ENCODE measurements around the gene FABP6. TPM values are rescaled to one million over a fixed set of nuclear protein-coding genes. Genes with fewer than 3 reads are reported as not detected.

FABP6 gene
- total RNA-seq, 3 donors from 2014 or later: not detected

DNA sequence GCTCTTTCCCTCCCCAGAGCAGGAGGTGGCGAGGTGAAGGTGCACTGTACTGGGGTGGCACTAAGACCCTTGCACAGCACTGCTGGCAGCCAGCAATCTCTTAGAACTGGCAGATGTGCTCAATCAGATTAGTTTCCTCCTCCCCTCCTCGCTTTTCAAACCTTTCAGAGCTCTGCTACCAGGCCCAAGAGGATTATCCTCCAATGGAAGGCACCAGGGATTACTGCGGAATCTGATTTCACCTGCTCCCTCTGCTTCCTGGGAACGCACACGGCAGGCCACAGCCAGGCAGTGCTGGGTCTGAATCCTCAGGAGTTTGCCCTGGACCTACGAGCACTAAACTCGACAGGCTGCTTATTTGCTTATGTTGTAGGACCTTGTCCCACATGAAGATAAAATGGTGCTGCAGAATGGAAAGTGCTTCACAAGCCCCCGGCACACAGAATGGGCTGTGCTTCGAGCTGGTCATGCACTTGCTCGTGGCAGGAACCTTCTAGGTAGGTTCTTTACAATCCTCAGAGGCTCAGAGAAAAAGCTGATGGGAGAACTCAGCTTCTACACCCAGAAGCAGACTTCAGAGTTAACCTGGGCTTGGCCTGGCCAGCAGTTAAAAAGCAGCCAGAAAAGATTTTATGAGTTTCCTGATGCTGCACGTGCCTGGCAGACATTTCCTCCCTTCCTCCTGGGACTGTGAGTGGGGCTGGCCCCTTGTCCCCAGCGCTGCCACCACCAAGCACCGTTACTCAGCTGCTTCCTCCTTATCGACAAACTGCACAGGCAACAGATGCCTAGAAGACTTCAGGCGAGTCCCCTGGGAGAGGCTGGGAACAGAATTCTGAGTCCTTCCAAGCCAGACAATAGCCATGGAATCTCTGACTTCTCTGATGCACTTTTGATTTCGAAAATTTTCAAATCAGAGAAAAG is 33.1 kb downstream of the FABP6 start:
- ATAC-seq: no peak
- no peak for DNase-seq

DNA sequence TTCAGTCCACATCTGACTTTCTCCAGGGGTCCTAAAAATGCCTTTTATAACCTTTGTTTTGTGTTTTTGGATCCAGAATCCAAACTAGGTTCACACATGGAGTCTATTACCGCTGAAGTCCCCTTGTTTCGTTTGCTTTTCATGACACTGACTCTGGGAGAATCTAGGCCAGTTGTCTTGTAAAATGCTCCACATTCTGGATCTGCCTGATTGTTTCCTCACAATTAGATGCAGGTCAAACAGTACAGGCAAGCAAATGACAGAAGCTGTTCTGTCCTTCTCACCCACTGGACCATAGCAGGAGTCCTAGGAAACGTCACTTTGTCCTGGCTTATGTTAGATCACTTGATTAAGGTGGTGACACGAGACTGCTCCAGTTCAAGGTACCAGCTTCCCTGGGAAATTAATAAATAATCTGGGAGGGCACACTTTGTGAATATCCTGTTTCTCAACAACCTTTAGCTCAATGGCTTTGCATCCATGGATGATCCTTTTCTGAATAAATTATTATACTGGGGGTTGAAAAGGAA is 34.1 kb downstream of the FABP6 start:
- ATAC-seq: no peak
- no peaks in the 10 kb centered on the region for H3K9me3 Mint-ChIP-seq
- no peaks in the 10 kb centered on the region for H3K4me1 Mint-ChIP-seq (ENCODE audit: low read depth)
- H3K36me3 Mint-ChIP-seq (ENCODE audit: insufficient read depth): no peaks in the 10 kb centered on the region
- DNase-seq: no peak
- H3K27me3 Mint-ChIP-seq (ENCODE audit: low read depth): peaks cover 10% of the 10 kb centered on the region
- no peak overlapping the region for H3K4me3 Mint-ChIP-seq

More for the DNA sequence above, 33.1 kb downstream of the FABP6 start:
- Mint-ChIP-seq H3K9me3 (no peaks in the 10 kb centered on the region), H3K36me3 (ENCODE audit: insufficient read depth) (no peaks in the 10 kb centered on the region), H3K27me3 (ENCODE audit: low read depth) (peaks cover 10% of the 10 kb centered on the region), H3K4me3 (no peak overlapping the region), H3K4me1 (ENCODE audit: low read depth) (no peaks in the 10 kb centered on the region)

DNA sequence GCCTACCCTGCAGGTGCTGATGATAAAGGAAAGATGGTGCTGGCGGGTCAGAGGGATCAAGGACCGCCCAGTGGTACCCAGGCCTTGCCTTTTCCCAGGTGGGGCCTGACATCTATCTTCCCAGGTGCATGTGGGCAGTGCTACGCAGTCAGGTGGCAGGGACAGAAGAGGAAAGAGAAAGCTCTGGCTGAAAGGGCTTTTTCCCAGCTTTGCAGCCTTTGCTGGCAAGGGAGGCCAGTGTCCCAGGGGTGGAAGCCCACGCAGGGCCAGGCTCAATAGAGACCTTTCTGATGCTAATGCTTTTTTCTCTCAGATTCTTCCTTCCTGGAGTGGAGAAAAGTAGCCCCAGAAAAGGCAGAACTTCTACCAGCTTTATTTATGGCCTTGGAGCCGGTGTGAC is 36.7 kb downstream of the FABP6 start:
- Mint-ChIP-seq H3K4me1 (ENCODE audit: low read depth) (no peaks in the 10 kb centered on the region), H3K4me3 (no peak overlapping the region), H3K9me3 (no peaks in the 10 kb centered on the region), H3K27me3 (ENCODE audit: low read depth) (peaks cover 6% of the 10 kb centered on the region), H3K36me3 (ENCODE audit: insufficient read depth) (no peaks in the 10 kb centered on the region)
- no peak for DNase-seq
- no peak for ATAC-seq

DNA sequence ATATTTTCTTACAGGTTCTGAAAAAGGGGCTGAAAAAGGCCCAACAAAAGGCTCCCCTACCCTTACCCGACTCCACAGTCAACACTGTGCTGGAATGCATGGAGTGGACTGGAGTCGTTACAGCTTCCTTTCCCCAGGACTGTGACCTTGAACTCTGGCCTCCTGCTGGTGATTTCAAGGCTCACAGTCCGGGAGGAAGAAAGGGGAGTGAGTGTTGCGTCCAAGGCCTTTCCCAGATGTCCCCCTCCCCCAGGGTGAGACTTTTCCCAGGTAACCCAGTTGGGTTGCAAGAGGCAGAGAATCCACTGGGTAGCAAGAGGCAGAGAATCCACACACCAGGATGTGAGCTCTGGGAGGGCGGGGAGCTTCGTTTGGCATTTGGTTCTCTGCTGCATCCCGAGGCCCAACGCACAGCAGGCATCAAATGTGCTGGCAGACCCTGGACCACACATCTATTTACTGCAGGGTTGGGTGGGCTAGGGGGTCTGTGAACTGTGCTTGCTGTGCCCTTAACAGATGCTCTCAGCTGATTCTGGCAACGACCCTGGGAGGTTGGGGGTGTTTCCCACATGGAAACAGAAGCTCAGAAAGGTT is 37.5 kb downstream of the FABP6 start:
- H3K4me3 Mint-ChIP-seq: no peak overlapping the region

DNA sequence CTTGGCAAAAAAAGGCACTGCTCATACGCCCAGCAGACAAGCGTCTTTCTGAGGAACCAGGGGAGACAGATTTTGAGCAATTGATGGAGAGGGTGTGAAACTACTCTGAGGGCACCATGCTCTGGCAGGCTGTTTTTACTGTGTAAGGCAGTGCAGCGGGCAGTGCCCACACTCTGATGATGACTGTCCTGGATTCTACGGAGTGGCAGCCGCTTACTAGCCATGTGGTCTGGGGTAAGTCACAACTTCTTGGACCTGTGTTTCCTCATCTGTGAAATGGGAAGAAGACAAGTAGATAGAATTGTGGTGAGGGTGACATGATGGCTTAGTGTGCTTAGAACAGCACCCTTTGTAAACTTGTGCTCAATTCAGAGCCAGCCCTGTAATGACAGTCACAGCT is 38.8 kb downstream of the FABP6 start:
- Mint-ChIP-seq H3K9me3 (no peaks in the 10 kb centered on the region), H3K4me3 (no peak overlapping the region), H3K4me1 (ENCODE audit: low read depth) (peaks cover 4% of the 10 kb centered on the region), H3K27me3 (ENCODE audit: low read depth) (no peaks in the 10 kb centered on the region), H3K36me3 (ENCODE audit: insufficient read depth) (no peaks in the 10 kb centered on the region)
- DNase-seq (no peak), ATAC-seq (no peak)

More for the DNA sequence above, 37.5 kb downstream of the FABP6 start:
- Mint-ChIP-seq H3K27me3 (ENCODE audit: low read depth) (no peaks in the 10 kb centered on the region), H3K9me3 (no peaks in the 10 kb centered on the region), H3K4me1 (ENCODE audit: low read depth) (peaks cover 4% of the 10 kb centered on the region), H3K36me3 (ENCODE audit: insufficient read depth) (no peaks in the 10 kb centered on the region)
- DNase-seq (no peak), ATAC-seq (no peak)

DNA sequence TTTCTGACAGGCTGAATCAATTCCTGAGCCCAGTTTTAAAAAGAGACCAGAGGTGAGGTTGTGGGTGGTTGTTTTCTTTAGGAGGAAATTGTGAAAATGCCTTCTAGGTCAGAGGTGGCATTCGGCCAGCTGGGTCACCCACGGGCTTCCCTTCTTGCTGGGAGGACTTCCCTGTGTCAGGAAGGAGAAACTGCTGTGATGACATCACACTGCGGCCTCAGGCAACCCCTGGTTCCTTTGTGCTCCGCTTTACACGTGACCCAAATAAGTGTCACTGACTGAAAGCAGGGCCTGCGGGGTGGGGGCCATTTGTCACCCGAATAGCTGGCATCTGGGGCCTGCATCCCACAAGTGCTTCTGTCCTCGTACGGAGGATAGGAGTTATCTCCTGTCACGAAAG is 39.7 kb downstream of the FABP6 start:
- Mint-ChIP-seq H3K4me3 (no peak overlapping the region), H3K9me3 (no peaks in the 10 kb centered on the region), H3K27me3 (ENCODE audit: low read depth) (no peaks in the 10 kb centered on the region), H3K4me1 (ENCODE audit: low read depth) (peaks cover 4% of the 10 kb centered on the region), H3K36me3 (ENCODE audit: insufficient read depth) (no peaks in the 10 kb centered on the region)
- ATAC-seq (no peak), DNase-seq (no peak)

DNA sequence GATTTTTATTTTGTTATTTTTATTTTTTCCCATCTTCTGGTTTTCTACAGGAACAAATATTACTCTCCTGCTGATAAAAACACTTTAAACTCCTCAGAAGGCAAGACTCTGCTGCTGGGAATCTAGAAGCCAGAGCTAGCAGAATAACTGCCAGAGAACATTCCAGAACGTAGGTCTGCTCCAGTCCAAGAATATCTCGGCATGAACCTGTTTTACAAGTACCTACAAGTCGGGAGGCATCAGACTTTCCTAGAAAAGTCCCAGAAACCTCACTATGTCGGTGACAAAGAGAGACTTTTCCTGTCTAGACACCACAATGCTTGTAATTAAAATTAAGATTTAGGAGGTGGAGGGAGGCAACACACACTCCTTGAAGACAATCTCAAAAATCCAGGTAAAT is 41.4 kb downstream of the FABP6 start:
- H3K9me3 Mint-ChIP-seq: no peaks in the 10 kb centered on the region
- ATAC-seq (no peak), DNase-seq (no peak)
- H3K27me3 Mint-ChIP-seq (ENCODE audit: low read depth): no peaks in the 10 kb centered on the region
- peaks cover 4% of the 10 kb centered on the region for H3K4me1 Mint-ChIP-seq (ENCODE audit: low read depth)
- H3K4me3 Mint-ChIP-seq: no peak overlapping the region
- H3K36me3 Mint-ChIP-seq (ENCODE audit: insufficient read depth): no peaks in the 10 kb centered on the region

DNA sequence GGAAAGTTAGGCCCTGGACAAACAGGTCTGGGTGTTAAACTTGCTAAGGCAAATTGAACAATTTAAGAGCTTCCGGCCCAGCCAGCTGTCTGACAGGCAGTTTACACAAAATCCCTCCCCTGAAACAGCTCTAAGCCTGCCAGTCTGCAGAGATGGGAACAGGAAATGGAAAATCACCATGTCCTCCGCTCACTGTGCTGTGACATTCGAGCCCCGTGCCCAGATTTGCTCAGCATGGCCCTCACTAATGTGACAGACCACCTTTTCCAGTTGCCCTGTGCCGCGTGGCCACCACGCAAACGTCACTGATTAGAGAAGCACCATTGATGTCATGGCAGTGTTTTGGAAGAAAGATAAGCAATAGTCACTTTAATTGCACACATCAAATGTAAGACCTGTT is 42.1 kb downstream of the FABP6 start:
- DNase-seq (no peak), ATAC-seq (peak; percentile 21 to 23)
- Mint-ChIP-seq H3K9me3 (no peaks in the 10 kb centered on the region), H3K4me3 (no peak overlapping the region), H3K4me1 (ENCODE audit: low read depth) (peaks cover 4% of the 10 kb centered on the region), H3K36me3 (ENCODE audit: insufficient read depth) (no peaks in the 10 kb centered on the region), H3K27me3 (ENCODE audit: low read depth) (no peaks in the 10 kb centered on the region)

DNA sequence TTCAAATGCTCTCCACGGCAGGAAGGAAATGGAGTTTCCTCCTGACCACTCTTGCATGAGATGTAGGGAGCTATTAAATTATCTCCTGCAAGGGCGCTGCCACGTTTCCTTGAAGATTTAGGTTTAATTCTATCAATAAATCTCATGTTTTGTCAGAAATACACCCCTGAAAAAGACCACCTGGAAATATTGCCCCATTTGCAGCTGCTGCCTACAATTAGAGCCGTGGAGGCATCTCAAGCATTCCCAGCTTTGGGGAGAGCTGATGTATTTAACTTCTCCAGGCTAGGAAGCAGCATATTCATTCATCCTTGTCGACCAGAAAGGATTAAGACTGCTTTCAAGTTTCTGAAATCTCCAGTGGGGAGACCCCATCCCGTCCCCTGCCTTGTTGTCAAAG is 42.5 kb downstream of the FABP6 start:
- H3K4me3 Mint-ChIP-seq: no peak overlapping the region

DNA sequence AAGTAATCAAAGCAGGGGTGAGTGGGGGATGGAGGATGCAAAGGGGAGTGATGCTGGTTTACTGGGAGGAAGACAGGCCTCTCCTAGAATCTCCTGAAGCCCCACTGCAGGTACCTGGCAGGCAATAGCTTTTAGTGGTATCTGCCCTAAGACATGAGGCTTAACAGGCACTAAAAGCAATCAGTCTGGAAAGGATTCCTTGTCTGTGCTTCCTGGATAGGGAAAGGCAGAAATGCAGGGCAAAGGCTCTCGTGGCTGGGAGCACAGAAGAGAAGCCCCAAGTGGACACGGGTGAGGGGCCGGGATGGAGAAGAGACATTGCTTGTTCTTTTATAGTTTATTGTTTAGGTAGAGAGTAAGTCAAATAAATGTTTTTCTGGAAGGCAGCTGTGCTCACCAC is 43.0 kb downstream of the FABP6 start:
- DNase-seq: no peak
- Mint-ChIP-seq H3K36me3 (ENCODE audit: insufficient read depth) (no peaks in the 10 kb centered on the region), H3K4me1 (ENCODE audit: low read depth) (peaks cover 6% of the 10 kb centered on the region), H3K9me3 (no peaks in the 10 kb centered on the region), H3K4me3 (no peak overlapping the region), H3K27me3 (ENCODE audit: low read depth) (no peaks in the 10 kb centered on the region)
- no peak for ATAC-seq

More for the DNA sequence above, 42.5 kb downstream of the FABP6 start:
- no peaks in the 10 kb centered on the region for H3K9me3 Mint-ChIP-seq
- no peak for DNase-seq
- no peaks in the 10 kb centered on the region for H3K27me3 Mint-ChIP-seq (ENCODE audit: low read depth)
- H3K4me1 Mint-ChIP-seq (ENCODE audit: low read depth): peaks cover 4% of the 10 kb centered on the region
- no peaks in the 10 kb centered on the region for H3K36me3 Mint-ChIP-seq (ENCODE audit: insufficient read depth)
- ATAC-seq: no peak

DNA sequence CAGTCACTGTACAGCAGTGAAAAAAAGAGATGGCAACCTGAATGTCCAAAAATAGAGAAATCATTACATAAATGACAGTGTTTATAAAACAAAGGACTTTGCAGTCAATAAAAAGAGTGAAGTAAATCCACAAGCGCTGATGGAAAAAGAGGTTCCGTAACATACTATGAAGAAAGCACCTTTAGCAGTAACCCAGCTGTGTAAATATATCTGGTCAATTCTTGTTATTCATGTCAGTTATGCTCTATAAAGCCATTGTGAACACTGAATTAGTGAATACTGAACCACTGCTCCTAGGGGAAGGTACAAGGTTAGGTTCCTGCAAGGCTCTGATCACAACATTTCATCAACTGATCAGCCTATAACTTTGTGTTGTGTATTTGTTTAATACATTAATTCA is 43.6 kb downstream of the FABP6 start:
- peaks cover 6% of the 10 kb centered on the region for H3K4me1 Mint-ChIP-seq (ENCODE audit: low read depth)
- H3K36me3 Mint-ChIP-seq (ENCODE audit: insufficient read depth): no peaks in the 10 kb centered on the region
- ATAC-seq (no peak), DNase-seq (no peak)
- H3K9me3 Mint-ChIP-seq: no peaks in the 10 kb centered on the region
- no peaks in the 10 kb centered on the region for H3K27me3 Mint-ChIP-seq (ENCODE audit: low read depth)
- H3K4me3 Mint-ChIP-seq: no peak overlapping the region

DNA sequence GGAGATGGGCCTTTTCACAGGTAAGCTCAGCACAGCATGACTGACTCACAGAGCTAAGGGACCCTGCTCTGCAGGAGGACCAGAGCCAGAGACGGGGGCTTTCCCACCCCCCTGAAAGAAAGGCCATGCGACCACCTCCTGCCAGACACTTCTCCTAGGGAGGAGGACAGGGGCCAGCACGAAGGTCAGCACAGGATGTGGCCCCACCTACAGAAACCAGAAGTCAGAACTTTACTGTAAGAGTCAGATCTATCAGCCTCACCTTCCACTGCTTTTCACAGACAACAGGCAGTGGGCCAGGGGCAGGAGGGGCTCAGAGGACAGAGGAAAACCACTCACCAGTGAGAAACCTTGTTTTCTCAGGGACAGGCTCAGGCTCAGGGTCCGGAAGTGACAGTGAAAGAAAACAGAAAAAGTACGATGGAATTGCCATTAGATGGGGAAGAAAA is 45.2 kb downstream of the FABP6 start:
- peaks cover 6% of the 10 kb centered on the region for H3K4me1 Mint-ChIP-seq (ENCODE audit: low read depth)
- no peaks in the 10 kb centered on the region for H3K9me3 Mint-ChIP-seq
- no peaks in the 10 kb centered on the region for H3K27me3 Mint-ChIP-seq (ENCODE audit: low read depth)
- no peak overlapping the region for H3K4me3 Mint-ChIP-seq
- no peaks in the 10 kb centered on the region for H3K36me3 Mint-ChIP-seq (ENCODE audit: insufficient read depth)
- ATAC-seq (no peak), DNase-seq (no peak)

DNA sequence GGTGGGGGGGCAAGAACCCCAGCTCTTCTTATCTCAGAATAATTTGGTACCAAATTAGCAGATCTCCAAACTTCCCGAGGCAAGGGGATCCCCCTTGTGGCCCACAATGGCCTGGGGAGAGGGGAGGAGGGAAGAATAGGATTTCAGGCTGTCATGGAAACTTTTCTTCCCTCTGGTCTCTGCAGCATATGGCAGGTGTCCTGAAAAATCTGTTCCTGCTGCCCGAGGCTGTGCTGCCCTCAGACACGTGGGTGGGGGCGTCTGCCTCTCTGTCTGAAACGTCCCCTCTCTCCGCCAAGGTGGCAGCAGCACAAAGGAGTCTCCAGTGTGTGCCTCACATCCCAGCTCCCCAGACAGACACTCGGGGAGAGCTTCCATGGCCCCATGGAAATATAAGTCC is 49.0 kb downstream of the FABP6 start:
- H3K9me3 Mint-ChIP-seq: no peaks in the 10 kb centered on the region
- peaks cover 2% of the 10 kb centered on the region for H3K4me1 Mint-ChIP-seq (ENCODE audit: low read depth)
- no peaks in the 10 kb centered on the region for H3K27me3 Mint-ChIP-seq (ENCODE audit: low read depth)

DNA sequence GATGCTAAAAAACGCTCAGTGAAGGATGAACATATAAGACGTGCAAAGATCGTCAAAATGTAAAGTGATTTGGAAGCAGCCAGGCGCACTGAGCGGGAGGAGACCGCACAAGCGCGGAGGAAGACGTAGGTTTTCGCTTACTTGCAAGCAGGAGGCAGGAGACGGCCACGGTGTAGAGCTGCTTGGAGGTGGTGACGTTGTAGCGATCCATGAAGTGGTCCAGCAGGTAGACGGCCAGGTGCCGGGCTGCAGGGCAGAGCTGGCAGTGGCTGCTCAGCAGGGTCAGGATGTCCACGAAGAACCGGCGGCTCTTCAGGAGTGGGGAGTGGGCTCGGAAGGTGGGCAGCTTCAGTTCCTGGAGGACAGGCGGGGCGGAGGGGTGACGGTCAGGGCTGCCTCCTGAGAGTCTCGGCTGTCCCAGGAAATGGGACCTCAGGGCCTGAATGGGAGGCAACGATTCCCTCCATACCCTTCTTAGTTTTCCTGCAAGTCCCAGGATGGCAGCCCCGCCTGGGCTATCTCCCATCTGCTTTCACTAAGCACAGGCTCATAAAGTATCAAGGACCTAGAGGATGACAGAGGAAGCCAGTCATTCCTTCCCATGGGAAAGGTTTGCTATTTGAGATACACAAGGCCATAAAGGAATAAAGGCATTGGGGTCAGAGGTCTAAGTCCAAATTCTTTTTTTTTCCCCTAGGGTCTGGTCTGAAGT is 51.2 kb downstream of the FABP6 start:
- Mint-ChIP-seq H3K9me3 (no peaks in the 10 kb centered on the region), H3K4me1 (ENCODE audit: low read depth) (peaks cover 2% of the 10 kb centered on the region), H3K27me3 (ENCODE audit: low read depth) (no peaks in the 10 kb centered on the region), H3K36me3 (ENCODE audit: insufficient read depth) (no peaks in the 10 kb centered on the region), H3K4me3 (no peak overlapping the region)
- DNase-seq: no peak
- ATAC-seq: no peak

More for the DNA sequence above, 49.0 kb downstream of the FABP6 start:
- ATAC-seq: no peak
- H3K4me3 Mint-ChIP-seq: no peak overlapping the region
- H3K36me3 Mint-ChIP-seq (ENCODE audit: insufficient read depth): no peaks in the 10 kb centered on the region
- no peak for DNase-seq
